Trophoblast cell (in vitro differentiated cells and primary cell): ENCODE data around the gene AHDC1.
A peak's percentile ranks its signal among the peaks of the same experiment; 100 is the strongest.

Source experiments
- DNase-seq, 2 donors: peaks; one replicate each; pipeline ENCODE4 v3.0.0-alpha.2; 2016
- H2AFZ ChIP-seq: 2 replicates; pipeline ENCODE4 v1.6.1; 2013; ENCODE audit warnings: low read length, moderate library complexity, mild to moderate bottlenecking; ENCODE audit not compliant: insufficient read depth, poor library complexity
- H2AK5ac ChIP-seq: 2 replicates; pipeline ENCODE4 v1.6.1; 2013; ENCODE audit warnings: mild to moderate bottlenecking, low read length
- H2BK120ac ChIP-seq: 2 replicates; pipeline ENCODE4 v1.6.1; 2013; ENCODE audit warnings: low read length, mild to moderate bottlenecking, moderate library complexity; ENCODE audit not compliant: insufficient read depth, poor library complexity
- H2BK12ac ChIP-seq: 2 replicates; pipeline ENCODE4 v1.6.1; 2013; ENCODE audit warnings: mild to moderate bottlenecking, low read length, moderate library complexity
- H2BK5ac ChIP-seq: 2 replicates; pipeline ENCODE4 v1.6.1; 2013; ENCODE audit warnings: low read length, low read depth, moderate library complexity, mild to moderate bottlenecking; ENCODE audit not compliant: poor library complexity
- H3K14ac ChIP-seq: 2 replicates; pipeline ENCODE4 v1.6.1; 2013; ENCODE audit warnings: mild to moderate bottlenecking, low read length
- H3K18ac ChIP-seq: 2 replicates; pipeline ENCODE4 v1.6.1; 2013; ENCODE audit warnings: mild to moderate bottlenecking, low read length
- H3K23ac ChIP-seq: 2 replicates; pipeline ENCODE4 v1.6.1; 2013; ENCODE audit warnings: low read length
- H3K27ac ChIP-seq: 2 replicates; pipeline ENCODE4 v1.5.1; 2013; ENCODE audit warnings: low read depth, mild to moderate bottlenecking, inconsistent platforms, low read length, moderate library complexity
- H3K27me3 ChIP-seq: 2 replicates; pipeline ENCODE4 v1.6.1; 2013; ENCODE audit warnings: inconsistent platforms, mild to moderate bottlenecking, low read length, moderate library complexity; ENCODE audit not compliant: insufficient read depth
- H3K36me3 ChIP-seq, 2 experiments: 1 replicate in 1 of 2; 2 replicates in 1 of 2; pipeline ENCODE4 v1.6.1; 2013; ENCODE audit warnings: low read length in 2 of 2, mild to moderate bottlenecking in 2 of 2, moderate library complexity in 1 of 2; ENCODE audit not compliant: insufficient read depth in 2 of 2, control insufficient read depth in 1 of 2
- H3K4ac ChIP-seq: 2 replicates; pipeline ENCODE4 v1.6.1; 2013; ENCODE audit warnings: low read depth, mild to moderate bottlenecking, low read length, moderate library complexity
- H3K4me1 ChIP-seq, 2 experiments: 1 replicate in 1 of 2; 2 replicates in 1 of 2; pipeline ENCODE4 v1.6.1; 2013; ENCODE audit warnings: low read length in 2 of 2, mild to moderate bottlenecking in 2 of 2, moderate library complexity in 1 of 2; ENCODE audit not compliant: insufficient read depth in 2 of 2, control insufficient read depth in 1 of 2
- H3K4me2 ChIP-seq: 2 replicates; pipeline ENCODE4 v1.6.1; 2013; ENCODE audit warnings: inconsistent platforms, mild to moderate bottlenecking, low read length, moderate library complexity
- H3K4me3 ChIP-seq: 2 replicates; pipeline ENCODE4 v1.5.1; 2013; ENCODE audit warnings: mild to moderate bottlenecking, low read depth, low read length, inconsistent platforms
- H3K79me1 ChIP-seq: one replicate; pipeline ENCODE4 v1.6.1; 2013; ENCODE audit warnings: low read length
- H3K79me2 ChIP-seq: 2 replicates; pipeline ENCODE4 v1.6.1; 2013; ENCODE audit warnings: low read length, mild to moderate bottlenecking; ENCODE audit not compliant: control insufficient read depth, insufficient read depth, poor library complexity
- H3K9ac ChIP-seq: 2 replicates; pipeline ENCODE4 v1.6.1; 2013; ENCODE audit warnings: mild to moderate bottlenecking, low read length
- H3K9me3 ChIP-seq: 2 replicates; pipeline ENCODE4 v1.6.1; 2013; ENCODE audit warnings: low read depth, mild to moderate bottlenecking, control low read depth, inconsistent platforms, low read length; ENCODE audit not compliant: insufficient read depth
- H4K12ac ChIP-seq: 2 replicates; pipeline ENCODE4 v1.6.1; 2013; ENCODE audit warnings: low read depth, mild to moderate bottlenecking, low read length, moderate library complexity
- H4K8ac ChIP-seq: 2 replicates; pipeline ENCODE4 v1.6.1; 2013; ENCODE audit warnings: low read depth, mild to moderate bottlenecking, low read length, moderate library complexity
- H4K91ac ChIP-seq: one replicate; pipeline ENCODE4 v1.6.1; 2013; ENCODE audit warnings: low read depth, mild to moderate bottlenecking, low read length, moderate library complexity
- WGBS: extraction: QIAGEN DNeasy Blood & Tissue Kit; methylation state at CpG from one replicate; pipeline ENCODE4 v1.1.7; 2013; ENCODE audit warnings: missing lambda C conversion rate; ENCODE audit not compliant: insufficient read length, insufficient coverage; ENCODE audit errors: extremely low coverage; 5-methylcytosine and 5-hydroxymethylcytosine counted together

The AHDC1 gene

GRCh38 chr1:27548136-27548853 lies 55.6 kb downstream of the AHDC1 start:
- Histone ChIP-seq H3K27me3 (no peaks in the 10 kb centered on the region), H2AFZ (no peak overlapping the region), H3K23ac (no peak overlapping the region), H3K14ac (no peak overlapping the region), H4K91ac (no peak overlapping the region), H2BK12ac (no peak overlapping the region), H4K8ac (no peak overlapping the region), H3K27ac (no peak overlapping the region), H3K36me3 (peaks cover 86 to 87% of the 10 kb centered on the region in 2 experiments), H3K79me1 (peaks cover 13% of the 10 kb centered on the region), H4K12ac (no peak overlapping the region), H3K79me2 (peaks cover 3% of the 10 kb centered on the region), H3K4me1 (peaks cover 14 to 16% of the 10 kb centered on the region in 2 experiments), H3K4me3 (no peak overlapping the region), H3K4me2 (no peak overlapping the region), H3K9me3 (peaks cover 2% of the 10 kb centered on the region), H2BK120ac (no peak overlapping the region), H2BK5ac (no peak overlapping the region), H2AK5ac (no peak overlapping the region), H3K4ac (no peak overlapping the region), H3K9ac (no peak overlapping the region), H3K18ac (peak overlapping the region; percentile 21)
- WGBS = no CpG with 5 or more reads among the region's 39 CpGs
- DNase-seq = no peak

DNA sequence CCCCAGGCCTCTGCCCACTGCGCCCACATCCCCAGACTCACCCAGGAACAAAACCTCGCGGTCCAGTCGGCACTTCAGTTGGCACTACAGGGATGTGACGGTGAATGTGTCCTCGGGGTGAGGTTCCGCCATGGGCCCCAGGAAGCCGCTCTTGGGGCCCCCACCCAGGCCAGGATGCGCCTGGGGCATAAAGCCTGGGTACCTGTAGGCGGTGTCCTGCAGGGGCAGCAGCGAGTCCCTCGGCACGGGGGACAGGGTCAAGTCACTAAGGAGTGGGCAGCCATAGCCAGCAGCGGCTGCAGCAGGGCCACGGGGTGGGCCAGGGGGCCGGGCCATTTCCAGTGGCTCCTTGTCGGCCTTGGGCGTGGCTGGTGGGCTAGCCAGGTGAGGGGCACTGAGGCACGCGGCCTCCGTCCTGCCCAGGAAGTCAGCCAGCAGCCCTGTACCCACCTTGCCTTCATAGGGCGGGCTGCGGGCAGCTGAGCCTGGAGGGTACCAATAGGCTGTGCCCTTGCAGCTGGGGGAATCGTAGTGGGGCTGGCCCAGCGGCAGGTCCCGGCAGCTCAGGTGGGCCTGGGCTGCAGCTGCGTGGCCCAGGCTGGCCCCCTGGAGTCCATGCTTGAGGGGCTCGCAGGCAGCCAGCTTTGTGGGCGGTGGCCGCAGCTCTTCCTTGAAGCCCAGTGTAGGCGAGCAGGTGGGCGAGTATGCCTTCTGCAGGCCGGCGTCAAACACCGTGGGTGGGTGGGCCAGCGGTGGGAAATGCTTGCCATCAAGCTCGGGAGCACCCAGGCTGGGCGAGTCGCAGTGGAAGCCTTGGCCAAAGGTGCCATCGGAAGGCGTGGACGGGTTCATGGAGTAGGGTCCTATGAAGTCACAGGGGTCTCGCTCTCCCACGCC lies 56.5 kb downstream of the AHDC1 start:
- Histone ChIP-seq H3K79me2 (peaks cover 3% of the 10 kb centered on the region), H2BK12ac (no peak overlapping the region), H3K9me3 (peaks cover 2% of the 10 kb centered on the region), H2BK5ac (no peak overlapping the region), H4K91ac (no peak overlapping the region), H3K4me2 (no peak overlapping the region), H3K4me3 (no peak overlapping the region), H3K23ac (no peak overlapping the region), H3K27me3 (no peaks in the 10 kb centered on the region), H4K8ac (peak overlapping the region; percentile 21), H3K79me1 (peaks cover 21% of the 10 kb centered on the region), H2BK120ac (no peak overlapping the region), H4K12ac (no peak overlapping the region), H3K14ac (no peak overlapping the region), H3K9ac (no peak overlapping the region), H2AFZ (no peak overlapping the region), H3K36me3 (peaks cover 79 to 80% of the 10 kb centered on the region in 2 experiments), H3K4ac (peak overlapping the region; percentile 36), H3K27ac (no peak overlapping the region), H2AK5ac (no peak overlapping the region), H3K18ac (peak overlapping the region; percentile 12), H3K4me1 (peaks cover 22 to 23% of the 10 kb centered on the region in 2 experiments)
- no peak for DNase-seq
- no CpG with 5 or more reads among the region's 44 CpGs for WGBS

DNA sequence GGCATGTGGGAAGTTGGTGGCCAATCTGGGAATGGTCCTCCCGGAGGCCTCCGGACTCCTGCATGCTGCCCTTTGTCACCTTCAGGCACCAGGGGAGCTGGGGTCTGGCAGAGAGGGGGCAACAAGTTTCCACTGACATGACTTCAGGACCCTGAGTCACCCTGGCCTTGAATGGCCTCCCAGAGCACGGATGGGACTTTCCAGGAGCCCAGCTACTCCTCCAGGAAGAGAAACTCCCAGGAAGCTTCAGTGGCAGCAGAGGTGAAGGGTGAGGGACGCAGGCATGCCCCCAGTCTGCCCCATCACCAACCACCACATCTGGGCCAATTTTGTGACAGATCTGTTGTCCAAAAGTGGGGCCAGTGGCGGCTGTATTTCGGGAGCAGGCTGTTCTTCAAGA lies 58.1 kb downstream of the AHDC1 start:
- Histone ChIP-seq H3K4me2 (no peak overlapping the region), H3K14ac (no peak overlapping the region), H2BK5ac (peak overlapping the region; percentile 9), H3K18ac (peak overlapping the region; percentile 16), H4K91ac (peak overlapping the region; percentile 34), H2AK5ac (no peak overlapping the region), H3K27ac (no peak overlapping the region), H3K23ac (no peak overlapping the region), H3K79me1 (peaks cover 30% of the 10 kb centered on the region), H3K9ac (no peak overlapping the region), H3K4ac (no peak overlapping the region), H3K36me3 (peaks cover 65 to 71% of the 10 kb centered on the region in 2 experiments), H3K4me3 (no peak overlapping the region), H3K27me3 (no peaks in the 10 kb centered on the region), H4K12ac (no peak overlapping the region), H2BK12ac (no peak overlapping the region), H2AFZ (peak overlapping the region; percentile 3), H3K4me1 (peaks cover 30 to 31% of the 10 kb centered on the region in 2 experiments), H2BK120ac (no peak overlapping the region), H3K79me2 (peaks cover 3% of the 10 kb centered on the region), H3K9me3 (peaks cover 2% of the 10 kb centered on the region), H4K8ac (no peak overlapping the region)
- WGBS = no CpG with 5 or more reads among the region's 6 CpGs
- no peak for DNase-seq

- no peak overlapping the region for H4K12ac ChIP-seq
- H3K9me3 ChIP-seq = peaks cover 2% of the 10 kb centered on the region
- H2BK120ac ChIP-seq = no peak overlapping the region
- no peak overlapping the region for H3K23ac ChIP-seq
- H3K27ac ChIP-seq = peak overlapping the region; percentile 44
- H3K4ac ChIP-seq = no peak overlapping the region
- peaks cover 59 to 64% of the 10 kb centered on the region in 2 experiments for H3K36me3 ChIP-seq
- H3K27me3 ChIP-seq = no peaks in the 10 kb centered on the region
- H3K14ac ChIP-seq = no peak overlapping the region
- no peak overlapping the region for H4K8ac ChIP-seq
- H2BK5ac ChIP-seq = no peak overlapping the region
- no peak overlapping the region for H3K9ac ChIP-seq
- H3K4me3 ChIP-seq = no peak overlapping the region
- H2BK12ac ChIP-seq = no peak overlapping the region
- no peak overlapping the region for H2AFZ ChIP-seq
- no peak overlapping the region for H4K91ac ChIP-seq
- no CpG with 5 or more reads among the region's 5 CpGs for WGBS
- peaks cover 33% of the 10 kb centered on the region for H3K79me1 ChIP-seq
- H3K18ac ChIP-seq = peak overlapping the region; percentile 3
- H3K4me2 ChIP-seq = no peak overlapping the region
- H3K4me1 ChIP-seq = peaks cover 35% of the 10 kb centered on the region in 2 experiments
- H3K79me2 ChIP-seq = peaks cover 3% of the 10 kb centered on the region
- no peak overlapping the region for H2AK5ac ChIP-seq
- no peak for DNase-seq
These were observed 58.7 kb downstream of the AHDC1 start for GRCh38 chr1:27545271-27545670.
